Left lobe of liver (tissue), 2 donors: ENCODE measurements around the gene AUH. TPM values are rescaled to one million over a fixed set of nuclear protein-coding genes. Genes with fewer than 3 reads are reported as not detected.

Experiments
- ATAC-seq: fragments of 200-7000 bp; cut with Tn5 transposase; one replicate; pipeline ENCODE4 v1.9.1; 2020; ENCODE audit warnings: mild to moderate bottlenecking, moderate library complexity
- DNase-seq: peaks from one replicate; pipeline ENCODE4 v3.0.0-alpha.2; 2020; ENCODE audit warnings: low spot score
- total RNA-seq: library from RNA; stranded (reverse); gene quantifications from one replicate; pipeline ENCODE4 v1.2.1, GENCODE V29; 2021
- donor health status: DM: no; HTN: no; CAD: no; lungs with moderate emphysema.
- donor health status: DM: no; HTN: yes; CAD: no.

AUH gene
- total RNA-seq, 1 donor from 2014 or later = 14.6 TPM

DNA sequence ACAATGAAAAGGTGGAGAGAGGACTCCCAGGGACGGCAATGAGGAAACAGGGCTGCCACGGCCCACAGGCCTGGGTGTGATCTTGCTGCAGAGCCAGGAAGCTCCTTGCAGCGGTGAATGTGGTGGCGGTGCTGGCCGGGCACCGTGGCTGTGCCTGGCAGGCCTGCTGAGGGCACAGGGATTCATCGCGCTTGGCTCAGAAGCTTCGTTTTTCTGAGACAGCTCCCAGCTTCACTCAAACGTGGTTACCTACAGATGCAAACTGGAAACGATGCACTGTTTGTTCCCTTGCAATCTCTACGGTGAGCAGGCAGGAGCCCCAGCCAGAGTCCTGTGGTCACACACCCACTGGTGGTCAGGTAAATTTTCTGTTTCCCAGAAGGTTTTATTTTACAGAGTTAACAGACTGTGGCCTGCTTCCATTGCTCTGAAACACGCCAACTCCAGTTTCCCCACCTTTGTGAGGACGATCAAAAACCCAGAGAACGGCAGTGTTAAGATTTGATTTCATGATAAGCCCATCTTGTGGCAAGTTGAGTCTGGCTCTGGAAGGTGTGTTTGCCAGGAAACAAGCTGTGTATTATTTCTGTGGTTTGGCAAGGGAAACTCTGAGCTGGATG is 183.9 kb downstream of the AUH start:
- ATAC-seq (no peak), DNase-seq (no peak)

- DNase-seq = peak; percentile 21
- ATAC-seq = no peak
Measured at GRCh38 chr9:91177081-91177480, 184.6 kb downstream of the AUH start.

DNA sequence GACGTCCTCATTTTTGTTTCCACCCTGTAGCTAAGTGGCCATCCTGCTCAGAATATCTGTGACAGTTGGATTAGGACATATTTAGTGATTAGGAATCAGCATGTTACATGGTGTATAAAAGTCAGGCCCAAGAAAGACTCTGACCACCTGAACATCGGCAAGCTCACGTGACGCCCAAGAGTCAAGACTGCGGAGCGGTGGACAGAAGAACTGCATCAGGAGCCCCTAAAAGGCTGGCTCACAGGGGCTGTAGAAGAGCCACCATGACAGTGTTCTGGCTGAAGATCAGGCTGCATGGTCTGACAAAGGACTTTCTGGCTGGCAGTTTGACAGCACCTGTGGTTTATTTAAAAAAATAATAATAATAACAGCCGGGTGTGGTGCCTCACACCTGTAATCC is 185.3 kb downstream of the AUH start:
- peak; percentile 29 for DNase-seq
- ATAC-seq = no peak

- no peak for DNase-seq
Measured at GRCh38 chr9:91174772-91175171, 186.9 kb downstream of the AUH start.

DNA sequence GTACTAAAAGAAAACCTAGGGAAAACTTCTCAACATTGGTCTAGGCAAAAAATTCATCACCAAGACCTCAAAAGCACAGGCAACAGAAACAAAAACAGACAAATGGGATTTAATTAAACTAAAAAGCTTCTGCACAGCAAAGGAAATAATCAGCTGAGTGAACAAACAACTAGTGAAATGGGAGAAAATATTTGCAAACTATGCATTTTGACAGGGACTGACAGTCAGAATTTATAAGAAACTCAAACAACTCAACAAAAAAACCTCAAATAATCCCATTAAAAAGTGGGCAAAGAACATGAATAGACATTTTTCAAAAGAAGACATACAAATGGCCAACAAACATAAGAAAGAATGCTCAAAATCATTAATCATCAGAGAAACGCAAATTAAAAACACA is 189.4 kb downstream of the AUH start:
- no peak for DNase-seq
- ATAC-seq = no peak

More at GRCh38 chr9:91174772-91175171, 186.9 kb downstream of the AUH start:
- ATAC-seq = no peak

DNA sequence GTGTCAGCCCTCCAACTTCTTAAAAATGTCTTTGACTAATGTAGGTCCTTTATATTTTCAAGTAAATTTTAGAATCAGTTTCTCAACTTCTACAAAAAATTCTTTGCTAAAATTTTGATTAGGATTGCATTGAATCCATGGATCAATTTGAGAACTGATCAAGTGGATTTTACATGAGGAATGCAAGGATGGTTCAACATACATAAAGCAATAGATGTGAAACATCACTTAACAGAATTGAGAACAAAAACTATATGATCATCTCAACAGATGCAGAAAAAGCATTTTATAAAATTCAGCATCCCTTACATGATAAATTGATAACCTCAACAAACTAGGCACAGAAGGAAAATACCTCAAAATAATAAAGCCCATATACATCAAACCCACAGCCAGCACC is 190.8 kb downstream of the AUH start:
- no peak for ATAC-seq
- DNase-seq = no peak

- no peak for DNase-seq
- no peak for ATAC-seq
Measured at GRCh38 chr9:91166796-91167366, 194.8 kb downstream of the AUH start.

DNA sequence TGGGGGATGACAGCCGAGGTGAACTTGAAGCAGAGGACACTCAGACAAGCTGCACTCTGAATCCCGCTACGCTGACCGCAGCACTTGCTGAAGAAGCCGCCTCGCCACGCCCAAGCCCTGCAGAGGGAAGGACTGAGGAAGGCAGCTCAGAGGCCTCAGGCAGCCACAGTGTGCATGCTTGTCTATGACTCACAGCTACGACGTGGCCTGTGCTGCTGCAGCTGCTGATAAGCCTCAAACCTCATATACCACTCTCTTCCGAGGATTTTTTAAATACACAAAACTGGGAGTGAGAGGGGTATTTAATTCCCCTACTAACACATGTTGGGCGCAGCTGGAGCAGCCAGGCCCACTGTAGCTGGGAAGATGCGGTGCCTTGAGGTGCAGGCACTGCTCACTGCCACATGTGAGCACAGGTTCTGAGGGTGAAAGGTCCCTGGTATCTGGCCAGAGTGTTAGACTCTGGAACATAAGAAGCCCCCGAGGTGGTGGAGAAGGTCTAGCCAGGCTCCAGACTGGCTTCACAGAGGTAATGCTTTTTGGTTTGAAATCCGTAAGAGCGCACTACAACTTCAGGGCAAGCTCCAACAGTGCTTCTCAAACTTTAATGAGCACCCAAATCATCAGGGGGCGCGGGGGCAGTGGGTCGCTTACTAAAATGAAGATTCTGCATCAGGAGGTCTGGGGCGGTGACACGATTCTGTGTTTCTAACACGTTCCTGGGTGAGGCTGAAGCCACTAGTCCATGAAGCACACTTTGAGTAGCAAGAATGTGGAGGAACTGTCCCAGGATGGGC is 196.8 kb downstream of the AUH start:
- DNase-seq = peak; percentile 49
- peak; percentile 46 for ATAC-seq

Other genes starting within 250 kb of the AUH start
- gene NFIL3, start 61.9 kb upstream of the AUH start, total RNA-seq = 12.0 TPM